Bronchial epithelial cell (primary cell): ENCODE data around the gene GFRAL. TPM values are rescaled to one million over a fixed set of nuclear protein-coding genes. Genes with fewer than 3 reads are reported as not detected.
"Not testable (repeated sequence)": the region's sequence is repeated elsewhere in the genome, so short reads cannot be mapped to it uniquely, and the experiment has no call there.

ENCODE experiments used
- DNase-seq: peaks from one replicate; pipeline ENCODE4 v3.0.0-alpha.2; 2010; ENCODE audit warnings: low read depth
- FAIRE-seq: peaks from 2 replicates; lab custom pipeline; 2011; peaks lifted over from hg19 to GRCh38; lab: Jason Lieb, UNC
- H3K27me3 ChIP-seq: 2 replicates; pipeline ENCODE4 v1.5.1; 2011; ENCODE audit warnings: low read length; ENCODE audit not compliant: control insufficient read depth, insufficient read depth
- H3K36me3 ChIP-seq: 2 replicates; pipeline ENCODE4 v1.5.1; 2011; ENCODE audit warnings: low read length; ENCODE audit not compliant: control insufficient read depth, insufficient read depth
- H3K4me3 ChIP-seq: 2 replicates; pipeline ENCODE4 v1.5.1; 2011; ENCODE audit warnings: mild to moderate bottlenecking, low read depth, low read length, control low read depth
- CTCF ChIP-seq: IDR thresholded peaks from 2 replicates; pipeline ENCODE4 v1.5.1; 2011; ENCODE audit warnings: mild to moderate bottlenecking, moderate library complexity, low read length, control low read depth, inconsistent platforms; ENCODE audit not compliant: insufficient read depth, severe bottlenecking
- total RNA-seq: library from RNA; depleted of rRNA; stranded (reverse); fragments of >200 nt; gene quantifications from 2 replicates; pipeline ENCODE4 v1.2.1, GENCODE V29; 2014

GFRAL gene
- total RNA-seq, 1 donor from 2014 or later, result not detected

DNA sequence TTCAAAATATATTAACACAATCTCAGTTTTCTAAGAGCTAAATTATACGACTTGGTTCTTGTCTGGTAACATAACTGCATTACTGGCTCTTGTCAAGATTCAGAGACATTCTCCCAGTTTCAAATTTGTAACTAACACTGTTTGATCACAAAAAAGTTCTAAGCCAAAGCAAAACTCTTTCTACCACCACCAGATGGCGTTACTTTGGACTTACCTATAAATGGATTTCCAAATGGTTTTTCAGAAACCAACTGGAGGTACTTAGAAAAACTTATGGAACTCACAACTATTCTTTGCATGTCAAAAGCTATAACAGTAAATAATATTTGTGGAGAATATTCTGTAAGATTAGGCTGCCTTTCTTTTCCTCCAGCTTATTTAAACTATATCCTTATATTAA lies 34.2 kb upstream of the GFRAL start:
- peak; percentile 30 for DNase-seq
- no peak for FAIRE-seq
- H3K36me3 ChIP-seq, result no peaks in the 10 kb centered on the region
- no peaks in the 10 kb centered on the region for H3K27me3 ChIP-seq
- TF ChIP-seq CTCF, result peak; percentile 33
- H3K4me3 ChIP-seq, result no peak overlapping the region

GRCh38 chr6:55297214-55297613 lies 30.1 kb upstream of the GFRAL start:
- not testable (repeated sequence) for DNase-seq, H3K27me3 ChIP-seq, FAIRE-seq, H3K4me3 ChIP-seq, H3K36me3 ChIP-seq

DNA sequence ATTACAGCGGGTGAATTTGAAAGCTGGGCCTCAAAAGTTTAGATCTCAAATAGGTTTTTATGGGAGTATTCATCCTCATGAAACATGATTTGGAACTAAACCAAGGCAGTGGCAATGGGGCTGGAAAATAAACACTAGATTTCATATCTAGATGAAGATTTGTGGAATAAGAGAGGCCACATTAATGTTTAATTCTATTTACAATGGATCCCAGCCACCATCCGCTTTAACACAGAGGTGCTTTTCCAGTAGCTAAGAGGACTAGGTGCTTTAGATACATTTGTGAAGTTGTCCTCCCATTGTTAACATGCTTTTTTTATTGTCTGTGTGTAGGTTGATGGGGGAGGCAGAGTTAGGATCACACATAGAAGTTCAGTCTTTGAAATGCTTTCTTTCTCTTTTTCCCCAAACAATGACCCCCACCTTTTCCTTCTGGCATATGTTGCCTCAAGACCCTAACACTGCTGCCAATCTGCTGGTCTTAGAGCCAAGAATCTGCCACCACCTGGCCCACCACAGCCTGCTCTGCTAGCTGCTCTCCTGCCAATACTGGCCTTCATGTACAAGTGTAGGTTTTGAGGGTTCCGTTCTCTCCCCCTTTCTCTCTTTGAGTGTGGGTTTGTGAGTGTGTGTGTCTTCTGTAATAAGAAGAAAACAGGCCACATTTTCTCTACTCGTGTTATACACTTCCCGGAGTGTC lies 27.8 kb upstream of the GFRAL start:
- FAIRE-seq, result no peak

DNA sequence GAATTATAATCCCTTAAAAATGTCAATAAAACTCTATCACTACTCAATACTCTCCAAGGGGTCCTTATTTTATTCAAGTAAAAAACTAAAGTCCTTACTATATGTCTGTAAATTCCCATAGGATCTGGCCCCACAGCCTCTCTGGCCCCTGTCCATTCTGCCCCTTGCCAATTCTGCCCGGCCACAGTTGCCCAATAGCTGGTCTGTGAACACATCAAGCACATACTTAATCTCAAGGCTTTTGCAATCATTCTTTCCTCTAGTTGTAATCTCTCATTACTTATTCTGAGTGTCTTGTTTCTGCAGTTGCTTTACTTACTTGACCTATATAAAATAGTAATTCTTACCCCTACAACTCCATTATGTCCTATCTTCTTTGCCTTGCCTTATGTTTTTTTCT lies 22.5 kb upstream of the GFRAL start:
- DNase-seq (no peak), FAIRE-seq (no peak)
- no peak for TF ChIP-seq CTCF
- no peaks in the 10 kb centered on the region for H3K36me3 ChIP-seq
- no peak overlapping the region for H3K4me3 ChIP-seq
- no peaks in the 10 kb centered on the region for H3K27me3 ChIP-seq

More for the DNA sequence above, 27.8 kb upstream of the GFRAL start:
- no peak overlapping the region for H3K4me3 ChIP-seq
- TF ChIP-seq CTCF, result no peak
- no peaks in the 10 kb centered on the region for H3K27me3 ChIP-seq
- H3K36me3 ChIP-seq, result no peaks in the 10 kb centered on the region
- no peak for DNase-seq

GRCh38 chr6:55319961-55320695 lies 7.1 kb upstream of the GFRAL start:
- no peak overlapping the region for H3K4me3 ChIP-seq
- peaks cover 1% of the 10 kb centered on the region for H3K27me3 ChIP-seq
- FAIRE-seq (no peak), DNase-seq (no peak)
- no peaks in the 10 kb centered on the region for H3K36me3 ChIP-seq
- TF ChIP-seq CTCF, result no peak

- no peak for DNase-seq
- Histone ChIP-seq H3K27me3 (peaks cover 1% of the 10 kb centered on the region), H3K4me3 (no peak overlapping the region), H3K36me3 (no peaks in the 10 kb centered on the region)
- no peak for TF ChIP-seq CTCF
- FAIRE-seq, result no peak
Measured at GRCh38 chr6:55320696-55321086, 6.6 kb upstream of the GFRAL start.
